PC-9 (cell line): ENCODE data around the gene NUTF2.

ENCODE experiments used
- CTCF ChIP-seq: fragments of 200-600 bp; sonication (generic); conservative IDR thresholded peaks from 2 replicates; pipeline ENCODE4 v1.6.1; 2017; ENCODE audit warnings: mixed run types, antibody characterized with exemption, mild to moderate bottlenecking, moderate library complexity
- EZH2 ChIP-seq: fragments of 200-600 bp; sonication (generic); IDR thresholded peaks from 2 replicates; pipeline ENCODE4 v1.8.0; 2017; ENCODE audit warnings: antibody characterized with exemption, low read depth

- TF ChIP-seq EZH2 (no peak), CTCF (no peak)
Measured at GRCh38 chr16:67846320-67847063, at the start of gene NUTF2.
